Testis (tissue), 2 donors: ENCODE measurements around the gene NFE2L2.

Experiments
- POLR2A ChIP-seq: fragments of 450-650 bp; IDR thresholded peaks from one replicate; pipeline ENCODE4 v1.6.1; 2017; ENCODE audit warnings: antibody characterized with exemption, mild to moderate bottlenecking, moderate library complexity
- TF ChIP-seq, protein P1 (sequence below), 3 experiments: fragments of 450-650 bp in 2 of 3; fragments of 200-600 bp in 1 of 3; sonication (generic) in 1 of 3; IDR thresholded peaks; one replicate each; pipeline ENCODE4 v1.5.1; 2016 to 2019; ENCODE audit warnings: antibody characterized with exemption in 3 of 3, mild to moderate bottlenecking in 2 of 3, moderate library complexity in 1 of 3

- TF ChIP-seq, protein P1, sequence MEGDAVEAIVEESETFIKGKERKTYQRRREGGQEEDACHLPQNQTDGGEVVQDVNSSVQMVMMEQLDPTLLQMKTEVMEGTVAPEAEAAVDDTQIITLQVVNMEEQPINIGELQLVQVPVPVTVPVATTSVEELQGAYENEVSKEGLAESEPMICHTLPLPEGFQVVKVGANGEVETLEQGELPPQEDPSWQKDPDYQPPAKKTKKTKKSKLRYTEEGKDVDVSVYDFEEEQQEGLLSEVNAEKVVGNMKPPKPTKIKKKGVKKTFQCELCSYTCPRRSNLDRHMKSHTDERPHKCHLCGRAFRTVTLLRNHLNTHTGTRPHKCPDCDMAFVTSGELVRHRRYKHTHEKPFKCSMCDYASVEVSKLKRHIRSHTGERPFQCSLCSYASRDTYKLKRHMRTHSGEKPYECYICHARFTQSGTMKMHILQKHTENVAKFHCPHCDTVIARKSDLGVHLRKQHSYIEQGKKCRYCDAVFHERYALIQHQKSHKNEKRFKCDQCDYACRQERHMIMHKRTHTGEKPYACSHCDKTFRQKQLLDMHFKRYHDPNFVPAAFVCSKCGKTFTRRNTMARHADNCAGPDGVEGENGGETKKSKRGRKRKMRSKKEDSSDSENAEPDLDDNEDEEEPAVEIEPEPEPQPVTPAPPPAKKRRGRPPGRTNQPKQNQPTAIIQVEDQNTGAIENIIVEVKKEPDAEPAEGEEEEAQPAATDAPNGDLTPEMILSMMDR (IDR thresholded peaks at IDR 0.05) = peak in 1 of 3 experiments; percentile 7
- TF ChIP-seq POLR2A = no peak
Measured at GRCh38 chr2:177264209-177264692, 276 bp downstream of the NFE2L2 start.
